Transverse colon (tissue), 4 donors: ENCODE data around the gene METTL18. TPM values are rescaled to one million over a fixed set of nuclear protein-coding genes. Genes with fewer than 3 reads are reported as not detected.

Experiments
- DNase-seq: peaks from one replicate; pipeline ENCODE4 v3.0.0-alpha.2; 2019
- H3K27ac ChIP-seq, 4 donors: fragments of 200-600 bp; sonication (generic); 2 replicates each; pipeline ENCODE4 v1.5.1; 2016 to 2018; ENCODE audit warnings: inconsistent platforms in 4 of 4
- H3K27me3 ChIP-seq: fragments of 200-600 bp; sonication (generic); 2 replicates; pipeline ENCODE4 v1.5.1; 2017; ENCODE audit warnings: inconsistent platforms
- H3K36me3 ChIP-seq, 4 donors: fragments of 200-600 bp; sonication (generic); 2 replicates each; pipeline ENCODE4 v1.5.1; 2017 to 2019; ENCODE audit warnings: inconsistent platforms in 4 of 4
- H3K4me1 ChIP-seq, 4 donors: fragments of 200-600 bp; sonication (generic); 2 replicates each; pipeline ENCODE4 v1.5.1; 2017 to 2020; ENCODE audit warnings: inconsistent platforms in 4 of 4
- H3K4me3 ChIP-seq, 4 donors: fragments of 200-600 bp; sonication (generic); 1 replicate in 1 of 4; 2 replicates in 3 of 4; pipeline versions ENCODE4 v1.5.1 to v1.6.1; 2017 to 2019; ENCODE audit warnings: inconsistent platforms in 4 of 4
- H3K9me3 ChIP-seq, 2 donors: fragments of 200-600 bp; sonication (generic); 2 replicates each; pipeline ENCODE4 v1.5.1; 2017 to 2019; ENCODE audit warnings: inconsistent platforms in 2 of 2
- EP300 ChIP-seq: sonication (generic); formaldehyde crosslinking; IDR thresholded peaks from one replicate; pipeline ENCODE4 v1.6.1; 2017; ENCODE audit warnings: antibody characterized with exemption, low read depth
- POLR2A ChIP-seq: fragments of 450-650 bp; IDR thresholded peaks from one replicate; pipeline ENCODE4 v1.6.1; 2016; ENCODE audit warnings: antibody characterized with exemption, mild to moderate bottlenecking, moderate library complexity
- POLR2AphosphoS5 ChIP-seq, 3 donors: sonication (generic); formaldehyde crosslinking; IDR thresholded peaks; one replicate each; pipeline ENCODE4 v1.6.1; 2016; ENCODE audit warnings: antibody characterized with exemption in 3 of 3
- WGBS, 2 donors: methylation state at CpG; one replicate each; pipeline ENCODE4 v1.1.5; 2018; ENCODE audit warnings: low coverage in 1 of 2; 5-methylcytosine and 5-hydroxymethylcytosine counted together
- in situ Hi-C, 4 donors: fragments of 200-750 bp; cut with MboI; loops; one replicate each; pipeline versions ENCODE4 v1.15.0 to v1.15.1; 2017; ENCODE audit warnings: low sequenced_read_pairs in 3 of 4, low pct_ligation_motif_present in 1 of 4, low pct_unique_long_range_greater_than_20kb in 1 of 4
- intact Hi-C: fragments of 100-400 bp; cut with DNase I; formaldehyde crosslinking; loops from one replicate; pipeline ENCODE4 v1.15.1; 2023; ENCODE audit warnings: low total_unique reads
- total RNA-seq, 4 donors: library from RNA; depleted of rRNA; stranded (reverse); fragments of >200 nt; gene quantifications; one replicate each; pipeline ENCODE4 v1.1.0, GENCODE V29; 2016
- TF ChIP-seq, protein P1 (sequence below), 5 experiments: fragments of 200-600 bp in 3 of 5; fragments of 450-650 bp in 2 of 5; sonication (generic) in 3 of 5; IDR thresholded peaks; 1 replicate in 2 of 5; 2 replicates in 3 of 5; pipeline ENCODE4 v1.5.1; 2016 to 2017; ENCODE audit warnings: antibody characterized with exemption in 5 of 5, inconsistent platforms in 3 of 5, mild to moderate bottlenecking in 2 of 5, moderate library complexity in 1 of 5

Gene METTL18
- total RNA-seq, 4 donors from 2014 or later: 6.3 to 6.8 TPM; not detected in 2

DNA sequence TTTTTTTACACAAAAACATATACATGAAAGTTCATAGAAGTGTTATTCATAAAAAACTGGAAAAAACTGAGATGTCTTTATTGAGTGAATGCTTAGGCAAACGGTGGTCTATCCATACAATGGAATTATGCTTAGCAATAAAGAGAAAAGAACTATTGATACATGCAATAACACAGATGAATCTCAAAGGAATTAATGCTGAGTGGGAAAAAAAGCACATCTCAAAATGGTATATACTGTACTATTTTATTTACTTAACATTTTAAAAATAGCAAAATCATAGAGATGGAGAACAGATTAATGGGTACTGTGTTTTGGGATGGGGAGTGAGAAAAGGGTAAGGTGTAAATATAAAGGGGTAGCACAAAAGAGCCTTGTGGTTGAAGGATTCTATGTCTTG, 29.8 kb downstream of the METTL18 start:
- Histone ChIP-seq H3K9me3 (no peaks in the 10 kb centered on the region), H3K4me3 (no peak overlapping the region), H3K27me3 (no peaks in the 10 kb centered on the region), H3K4me1 (peaks cover 0 to 35% (median 10%) of the 10 kb centered on the region in 4 donors), H3K27ac (no peak overlapping the region), H3K36me3 (no peaks in the 10 kb centered on the region)
- 50 to 61% methylated on average over 1 of the region's 1 CpG for WGBS, 2 donors
- in situ Hi-C loops (no loop called here), intact Hi-C loops (no loop called here)
- DNase-seq: no peak
- no peak for TF ChIP-seq POLR2AphosphoS5 (IDR thresholded peaks at IDR 0.05)
- TF ChIP-seq, protein P1, sequence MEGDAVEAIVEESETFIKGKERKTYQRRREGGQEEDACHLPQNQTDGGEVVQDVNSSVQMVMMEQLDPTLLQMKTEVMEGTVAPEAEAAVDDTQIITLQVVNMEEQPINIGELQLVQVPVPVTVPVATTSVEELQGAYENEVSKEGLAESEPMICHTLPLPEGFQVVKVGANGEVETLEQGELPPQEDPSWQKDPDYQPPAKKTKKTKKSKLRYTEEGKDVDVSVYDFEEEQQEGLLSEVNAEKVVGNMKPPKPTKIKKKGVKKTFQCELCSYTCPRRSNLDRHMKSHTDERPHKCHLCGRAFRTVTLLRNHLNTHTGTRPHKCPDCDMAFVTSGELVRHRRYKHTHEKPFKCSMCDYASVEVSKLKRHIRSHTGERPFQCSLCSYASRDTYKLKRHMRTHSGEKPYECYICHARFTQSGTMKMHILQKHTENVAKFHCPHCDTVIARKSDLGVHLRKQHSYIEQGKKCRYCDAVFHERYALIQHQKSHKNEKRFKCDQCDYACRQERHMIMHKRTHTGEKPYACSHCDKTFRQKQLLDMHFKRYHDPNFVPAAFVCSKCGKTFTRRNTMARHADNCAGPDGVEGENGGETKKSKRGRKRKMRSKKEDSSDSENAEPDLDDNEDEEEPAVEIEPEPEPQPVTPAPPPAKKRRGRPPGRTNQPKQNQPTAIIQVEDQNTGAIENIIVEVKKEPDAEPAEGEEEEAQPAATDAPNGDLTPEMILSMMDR (IDR thresholded peaks at IDR 0.05): no peak
- TF ChIP-seq POLR2A: no peak
- TF ChIP-seq EP300: no peak

DNA sequence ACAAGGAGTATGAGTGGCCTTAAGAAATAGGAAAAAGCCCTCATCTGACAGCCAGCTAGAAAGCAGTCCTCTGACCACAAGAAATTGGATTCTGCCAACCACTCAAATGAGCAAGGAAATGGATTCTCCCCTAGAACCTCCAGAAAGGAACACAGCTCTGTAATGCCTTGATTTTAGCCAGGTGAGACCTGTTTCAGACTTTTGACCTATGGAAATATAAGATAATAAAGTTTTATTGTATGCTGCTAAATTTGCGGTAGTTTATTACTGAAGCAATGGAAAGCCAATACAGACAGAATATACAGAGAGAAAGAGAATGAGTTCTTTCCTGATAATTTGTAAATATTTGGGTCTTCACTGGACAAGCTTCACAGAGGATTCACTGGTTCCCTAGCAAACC, 32.0 kb downstream of the METTL18 start:
- Histone ChIP-seq H3K36me3 (no peaks in the 10 kb centered on the region), H3K27me3 (no peaks in the 10 kb centered on the region), H3K9me3 (no peaks in the 10 kb centered on the region), H3K4me1 (peaks cover 0 to 35% (median 10%) of the 10 kb centered on the region in 4 donors), H3K4me3 (no peak overlapping the region), H3K27ac (peak overlapping the region; percentile 27 to 56 (median 44))
- in situ Hi-C loops: no loop called here
- intact Hi-C loops: no loop called here
- DNase-seq: no peak
- 17 to 44% methylated on average over 1 of the region's 1 CpG for WGBS, 2 donors
- no peak for TF ChIP-seq POLR2A
- no peak for TF ChIP-seq EP300
- no peak for TF ChIP-seq POLR2AphosphoS5 (IDR thresholded peaks at IDR 0.05)
- TF ChIP-seq, protein P1 (IDR thresholded peaks at IDR 0.05): no peak

DNA sequence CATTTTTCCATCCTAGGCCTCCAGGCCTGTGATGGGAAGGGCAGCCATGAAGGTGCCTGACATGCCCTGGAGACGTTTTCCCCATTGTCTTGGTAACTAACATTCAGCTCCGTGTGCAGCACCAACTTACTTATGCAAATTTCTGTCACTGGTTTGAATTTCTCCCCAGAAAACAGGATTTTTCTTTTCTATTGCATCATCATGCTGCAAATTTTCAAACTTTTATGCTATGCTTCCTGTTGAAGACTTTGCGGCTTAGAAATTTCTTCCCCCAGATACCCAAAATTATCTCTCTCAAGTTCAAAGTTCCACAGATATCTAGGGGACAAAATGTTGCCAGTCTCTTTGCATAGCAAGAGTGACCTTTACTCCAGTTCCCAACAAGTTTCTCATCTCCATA, 35.7 kb downstream of the METTL18 start:
- no peak for TF ChIP-seq EP300
- TF ChIP-seq POLR2A: no peak
- TF ChIP-seq POLR2AphosphoS5 (IDR thresholded peaks at IDR 0.05): no peak
- 88 to 89% methylated on average over 3 of the region's 3 CpGs for WGBS, 2 donors
- H3K4me3 ChIP-seq: no peak overlapping the region
- no peaks in the 10 kb centered on the region for H3K36me3 ChIP-seq
- H3K4me1 ChIP-seq: peaks cover 0 to 22% (median 10%) of the 10 kb centered on the region in 4 donors
- DNase-seq: no peak
- H3K27me3 ChIP-seq: no peaks in the 10 kb centered on the region
- H3K9me3 ChIP-seq: no peaks in the 10 kb centered on the region
- in situ Hi-C loops (no loop called here), intact Hi-C loops (no loop called here)
- no peak overlapping the region for H3K27ac ChIP-seq

DNA sequence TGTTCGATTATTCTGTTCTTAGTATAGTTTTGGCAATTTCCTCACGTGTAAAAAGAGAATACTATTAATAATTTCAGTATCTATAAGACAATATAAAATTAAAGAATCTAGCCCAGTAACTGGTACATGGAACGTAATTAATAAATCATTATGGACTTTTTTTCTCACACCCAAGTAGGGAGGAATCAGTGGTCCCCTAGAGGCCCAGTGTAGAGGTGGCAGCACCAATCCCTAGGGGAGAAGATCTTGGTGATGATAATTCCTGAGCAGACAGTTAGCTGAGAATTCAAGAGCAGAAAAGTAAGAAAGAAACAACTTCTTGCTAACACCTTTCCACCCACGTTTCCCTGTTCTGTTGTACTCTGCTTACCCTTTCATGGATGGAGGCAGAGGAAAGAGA, 41.2 kb downstream of the METTL18 start:
- Histone ChIP-seq H3K27ac (no peak overlapping the region), H3K4me1 (no peaks in the 10 kb centered on the region), H3K4me3 (no peak overlapping the region), H3K36me3 (no peaks in the 10 kb centered on the region), H3K9me3 (no peaks in the 10 kb centered on the region), H3K27me3 (no peaks in the 10 kb centered on the region)
- no peak for DNase-seq
- intact Hi-C loops (no loop called here), in situ Hi-C loops (no loop called here)
- TF ChIP-seq POLR2AphosphoS5 (IDR thresholded peaks at IDR 0.05): no peak
- no peak for TF ChIP-seq POLR2A
- TF ChIP-seq, protein P1 (IDR thresholded peaks at IDR 0.05): no peak
- TF ChIP-seq EP300: no peak
- 67 to 76% methylated on average over 4 of the region's 4 CpGs for WGBS, 2 donors

DNA sequence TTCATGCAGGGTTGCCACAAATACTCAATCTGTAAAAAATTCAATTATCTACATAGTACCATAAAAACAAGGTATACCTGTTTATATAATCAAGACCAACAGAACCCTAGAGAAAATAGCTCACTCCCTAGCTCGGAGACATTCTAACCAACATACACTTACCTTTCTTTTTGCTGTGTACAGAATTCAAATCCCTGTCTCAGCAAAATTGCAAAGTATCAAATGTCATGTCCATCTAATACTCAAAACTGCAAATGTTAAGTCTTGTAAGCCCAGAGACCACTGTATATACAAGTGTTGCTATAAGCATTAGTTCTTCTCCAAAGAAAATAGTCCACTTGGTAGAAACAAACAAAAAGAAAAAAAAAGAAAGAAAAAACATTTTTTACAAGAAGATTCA, 44.7 kb downstream of the METTL18 start:
- no peak for DNase-seq
- TF ChIP-seq EP300: no peak
- TF ChIP-seq, protein P1 (IDR thresholded peaks at IDR 0.05): no peak
- no peak for TF ChIP-seq POLR2AphosphoS5 (IDR thresholded peaks at IDR 0.05)
- TF ChIP-seq POLR2A: no peak
- H3K27me3 ChIP-seq: no peaks in the 10 kb centered on the region
- intact Hi-C loops (no loop called here), in situ Hi-C loops (no loop called here)
- 79% methylated on average over 1 of the region's 1 CpG; no CpG with 5 or more reads in 1 of the 2 donors for WGBS, 2 donors
- no peaks in the 10 kb centered on the region for H3K36me3 ChIP-seq
- H3K9me3 ChIP-seq: no peaks in the 10 kb centered on the region
- H3K4me3 ChIP-seq: no peak overlapping the region
- no peaks in the 10 kb centered on the region for H3K4me1 ChIP-seq
- no peak overlapping the region for H3K27ac ChIP-seq
